Breast epithelium (tissue), 4 donors: ENCODE results near the gene NRXN3. TPM values are rescaled to one million over a fixed set of nuclear protein-coding genes. Genes with fewer than 3 reads are reported as not detected.

ENCODE experiments used
- DNase-seq, 2 donors: peaks; one replicate each; pipeline ENCODE4 v3.0.0-alpha.2; 2019; ENCODE audit warnings: low spot score in 2 of 2
- H3K27ac ChIP-seq, 2 donors: fragments of 200-600 bp; sonication (generic) in 1 of 2; one replicate each; pipeline ENCODE4 v1.5.1; 2016 to 2019; ENCODE audit warnings: mild to moderate bottlenecking in 1 of 2
- H3K27me3 ChIP-seq, 2 donors: fragments of 200-600 bp; sonication (generic) in 1 of 2; one replicate each; pipeline versions ENCODE4 v1.5.1 to v1.6.0; 2017 to 2019; ENCODE audit warnings: control low read depth in 1 of 2, mild to moderate bottlenecking in 1 of 2
- H3K36me3 ChIP-seq: fragments of 200-600 bp; one replicate; pipeline ENCODE4 v1.5.1; 2019
- H3K4me1 ChIP-seq, 2 donors: fragments of 200-600 bp; sonication (generic); one replicate each; pipeline ENCODE4 v1.5.1; 2016 to 2019; ENCODE audit warnings: control low read depth in 1 of 2
- H3K4me3 ChIP-seq, 3 donors: fragments of 200-600 bp; sonication (generic); 1 replicate in 2 of 3; 2 replicates in 1 of 3; pipeline ENCODE4 v1.5.1; 2016 to 2019; ENCODE audit warnings: mild to moderate bottlenecking in 3 of 3, moderate library complexity in 2 of 3
- H3K9me3 ChIP-seq, 2 donors: fragments of 200-600 bp; sonication (generic) in 1 of 2; one replicate each; pipeline ENCODE4 v1.5.1; 2016 to 2019; ENCODE audit warnings: control low read depth in 1 of 2
- POLR2A ChIP-seq: fragments of 450-650 bp; IDR thresholded peaks from one replicate; pipeline ENCODE4 v1.6.1; 2016; ENCODE audit warnings: antibody characterized with exemption, mild to moderate bottlenecking, moderate library complexity
- POLR2AphosphoS5 ChIP-seq, 3 donors: sonication (generic); formaldehyde crosslinking; IDR thresholded peaks; one replicate each; pipeline ENCODE4 v1.6.1; 2017; ENCODE audit warnings: antibody characterized with exemption in 3 of 3
- intact Hi-C: fragments of 100-400 bp; cut with DNase I; formaldehyde crosslinking; loops from one replicate; pipeline ENCODE4 v1.15.1; 2023; ENCODE audit warnings: low total_unique reads
- total RNA-seq, 3 donors: library from RNA; depleted of rRNA; stranded (reverse); fragments of >200 nt; gene quantifications; one replicate each; pipeline ENCODE4 v1.1.0, GENCODE V29; 2016
- TF ChIP-seq, protein P1 (sequence below), 3 donors: fragments of 450-650 bp; IDR thresholded peaks; one replicate each; pipeline ENCODE4 v1.5.1; 2016 to 2017; ENCODE audit warnings: antibody characterized with exemption in 3 of 3, mild to moderate bottlenecking in 3 of 3, moderate library complexity in 3 of 3

Gene NRXN3
- total RNA-seq, 3 donors from 2014 or later, result 2.9 to 3.6 (median 3.5) TPM

DNA sequence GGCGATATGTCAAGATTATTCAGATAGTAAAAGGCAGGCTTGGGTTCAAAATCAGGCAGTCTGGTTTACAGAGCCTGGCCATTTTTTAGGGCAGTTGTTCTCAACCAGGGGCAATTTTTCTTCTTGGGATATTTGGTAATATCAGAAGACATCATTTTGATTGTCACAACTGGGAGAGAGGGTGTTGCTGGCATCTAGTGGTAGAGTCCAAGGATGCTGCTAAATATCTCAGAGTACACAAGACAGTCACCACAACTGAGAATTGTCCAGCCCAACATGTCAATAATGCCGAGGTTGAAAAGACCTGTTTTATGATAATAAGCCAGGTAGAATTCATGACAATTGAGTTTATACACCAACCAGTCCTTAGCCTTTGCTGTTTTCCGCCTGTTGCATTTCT, 733.9 kb downstream of the NRXN3 start:
- no peak overlapping the region for H3K4me3 ChIP-seq
- TF ChIP-seq, protein P1, sequence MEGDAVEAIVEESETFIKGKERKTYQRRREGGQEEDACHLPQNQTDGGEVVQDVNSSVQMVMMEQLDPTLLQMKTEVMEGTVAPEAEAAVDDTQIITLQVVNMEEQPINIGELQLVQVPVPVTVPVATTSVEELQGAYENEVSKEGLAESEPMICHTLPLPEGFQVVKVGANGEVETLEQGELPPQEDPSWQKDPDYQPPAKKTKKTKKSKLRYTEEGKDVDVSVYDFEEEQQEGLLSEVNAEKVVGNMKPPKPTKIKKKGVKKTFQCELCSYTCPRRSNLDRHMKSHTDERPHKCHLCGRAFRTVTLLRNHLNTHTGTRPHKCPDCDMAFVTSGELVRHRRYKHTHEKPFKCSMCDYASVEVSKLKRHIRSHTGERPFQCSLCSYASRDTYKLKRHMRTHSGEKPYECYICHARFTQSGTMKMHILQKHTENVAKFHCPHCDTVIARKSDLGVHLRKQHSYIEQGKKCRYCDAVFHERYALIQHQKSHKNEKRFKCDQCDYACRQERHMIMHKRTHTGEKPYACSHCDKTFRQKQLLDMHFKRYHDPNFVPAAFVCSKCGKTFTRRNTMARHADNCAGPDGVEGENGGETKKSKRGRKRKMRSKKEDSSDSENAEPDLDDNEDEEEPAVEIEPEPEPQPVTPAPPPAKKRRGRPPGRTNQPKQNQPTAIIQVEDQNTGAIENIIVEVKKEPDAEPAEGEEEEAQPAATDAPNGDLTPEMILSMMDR (IDR thresholded peaks at IDR 0.05), result no peak
- TF ChIP-seq POLR2AphosphoS5 (IDR thresholded peaks at IDR 0.05), result no peak
- TF ChIP-seq POLR2A, result no peak
- no peaks in the 10 kb centered on the region for H3K4me1 ChIP-seq
- DNase-seq, result no peak
- intact Hi-C loops, result no loop called here
- H3K27me3 ChIP-seq, result no peaks in the 10 kb centered on the region
- H3K36me3 ChIP-seq, result no peaks in the 10 kb centered on the region
- no peaks in the 10 kb centered on the region for H3K9me3 ChIP-seq
- no peak overlapping the region for H3K27ac ChIP-seq

DNA sequence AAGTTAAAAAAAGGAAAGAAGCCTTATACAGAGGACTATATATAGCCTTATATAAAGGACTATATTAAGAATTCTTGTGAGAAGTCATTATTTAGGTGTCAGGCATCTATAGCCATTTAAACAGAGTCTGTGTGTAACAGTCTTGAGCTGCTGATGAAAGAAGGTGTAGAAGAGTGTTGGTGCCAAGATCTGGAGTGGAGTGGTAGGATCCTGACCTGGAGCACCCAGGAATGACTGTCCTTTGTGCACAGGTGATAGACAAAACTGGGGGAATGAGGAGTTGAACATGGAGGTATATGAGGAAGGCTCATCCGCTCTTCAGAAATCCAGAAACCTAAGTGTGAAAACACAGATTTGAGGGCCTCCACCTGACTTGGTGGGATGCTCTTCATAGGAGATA, 747.3 kb downstream of the NRXN3 start:
- no peaks in the 10 kb centered on the region for H3K9me3 ChIP-seq
- no peak overlapping the region for H3K27ac ChIP-seq
- TF ChIP-seq, protein P1 (IDR thresholded peaks at IDR 0.05), result no peak
- TF ChIP-seq POLR2AphosphoS5 (IDR thresholded peaks at IDR 0.05) (no peak), POLR2A (no peak)
- H3K4me3 ChIP-seq, result no peak overlapping the region
- DNase-seq, result no peak
- no peaks in the 10 kb centered on the region for H3K36me3 ChIP-seq
- no peaks in the 10 kb centered on the region for H3K27me3 ChIP-seq
- intact Hi-C loops, result no loop called here
- no peaks in the 10 kb centered on the region for H3K4me1 ChIP-seq

DNA sequence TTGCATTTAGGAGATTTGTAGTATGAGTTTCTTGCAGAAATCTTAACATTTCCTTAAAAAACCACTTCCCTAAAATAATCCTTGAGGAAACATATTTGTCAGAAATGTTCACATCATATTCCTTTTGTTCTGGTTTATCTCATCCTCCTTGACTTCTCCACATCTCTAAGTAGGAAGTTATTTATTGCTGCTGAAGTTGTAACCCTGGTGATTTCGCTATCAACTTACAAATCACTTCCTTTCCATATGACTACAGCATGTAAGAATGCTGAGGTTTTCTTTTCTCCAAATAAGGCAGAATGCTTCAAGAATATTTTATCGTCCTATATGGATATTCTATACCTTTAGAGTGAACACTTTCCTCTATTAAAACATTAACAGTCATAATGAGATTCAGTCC, 751.7 kb downstream of the NRXN3 start:
- H3K4me3 ChIP-seq, result no peak overlapping the region
- H3K27me3 ChIP-seq, result no peaks in the 10 kb centered on the region
- intact Hi-C loops, result no loop called here
- no peaks in the 10 kb centered on the region for H3K4me1 ChIP-seq
- H3K27ac ChIP-seq, result no peak overlapping the region
- TF ChIP-seq, protein P1 (IDR thresholded peaks at IDR 0.05), result no peak
- no peak for TF ChIP-seq POLR2AphosphoS5 (IDR thresholded peaks at IDR 0.05)
- no peak for TF ChIP-seq POLR2A
- DNase-seq, result no peak
- no peaks in the 10 kb centered on the region for H3K9me3 ChIP-seq
- H3K36me3 ChIP-seq, result no peaks in the 10 kb centered on the region

DNA sequence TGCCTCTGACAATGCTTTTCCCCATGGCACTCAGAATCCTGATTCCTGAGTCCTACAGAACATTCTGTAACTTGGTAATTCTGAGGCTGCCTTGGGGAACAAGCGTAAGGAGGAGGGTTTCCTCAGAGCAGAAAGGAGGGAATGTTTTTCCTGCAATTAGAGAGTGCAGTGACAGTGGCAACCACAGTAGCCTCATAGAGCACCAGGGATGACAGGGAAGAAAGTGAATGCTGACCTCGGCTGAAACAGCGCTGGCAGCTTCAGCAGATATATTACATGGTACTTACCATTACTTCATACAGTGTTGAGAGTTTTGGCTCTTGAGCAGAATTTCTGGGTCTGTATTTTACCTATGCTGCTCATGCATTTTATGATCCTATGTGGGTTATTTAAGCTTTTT, 757.1 kb downstream of the NRXN3 start:
- no peaks in the 10 kb centered on the region for H3K36me3 ChIP-seq
- intact Hi-C loops, result no loop called here
- no peaks in the 10 kb centered on the region for H3K4me1 ChIP-seq
- no peak for TF ChIP-seq POLR2AphosphoS5 (IDR thresholded peaks at IDR 0.05)
- no peaks in the 10 kb centered on the region for H3K9me3 ChIP-seq
- H3K27ac ChIP-seq, result no peak overlapping the region
- no peak overlapping the region for H3K4me3 ChIP-seq
- no peak for DNase-seq
- no peaks in the 10 kb centered on the region for H3K27me3 ChIP-seq

DNA sequence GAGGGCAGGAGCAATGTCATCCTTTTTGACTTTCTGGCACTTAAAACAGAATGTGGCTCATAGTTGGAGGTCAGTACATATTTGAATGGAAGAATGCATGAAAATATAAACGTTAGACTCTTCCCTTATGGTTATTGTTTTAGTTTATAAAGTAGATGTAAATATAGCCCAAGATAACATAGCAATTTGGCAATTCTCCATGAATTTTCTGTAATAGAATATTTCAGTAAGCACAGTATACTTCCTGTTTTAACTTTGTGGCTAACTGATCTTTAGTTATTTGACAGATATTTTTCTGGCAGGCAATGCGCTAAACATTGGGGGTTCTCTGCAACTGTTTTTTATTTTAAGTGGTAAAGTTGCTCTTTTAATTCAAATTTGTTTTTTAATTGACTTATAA, 763.0 kb downstream of the NRXN3 start:
- H3K27me3 ChIP-seq, result no peaks in the 10 kb centered on the region
- TF ChIP-seq POLR2A, result no peak
- TF ChIP-seq POLR2AphosphoS5 (IDR thresholded peaks at IDR 0.05), result no peak
- TF ChIP-seq, protein P1 (IDR thresholded peaks at IDR 0.05), result no peak
- intact Hi-C loops, result no loop called here
- no peak for DNase-seq
- H3K36me3 ChIP-seq, result no peaks in the 10 kb centered on the region
- H3K4me1 ChIP-seq, result no peaks in the 10 kb centered on the region
- H3K4me3 ChIP-seq, result no peak overlapping the region
- H3K27ac ChIP-seq, result no peak overlapping the region
- no peaks in the 10 kb centered on the region for H3K9me3 ChIP-seq

DNA sequence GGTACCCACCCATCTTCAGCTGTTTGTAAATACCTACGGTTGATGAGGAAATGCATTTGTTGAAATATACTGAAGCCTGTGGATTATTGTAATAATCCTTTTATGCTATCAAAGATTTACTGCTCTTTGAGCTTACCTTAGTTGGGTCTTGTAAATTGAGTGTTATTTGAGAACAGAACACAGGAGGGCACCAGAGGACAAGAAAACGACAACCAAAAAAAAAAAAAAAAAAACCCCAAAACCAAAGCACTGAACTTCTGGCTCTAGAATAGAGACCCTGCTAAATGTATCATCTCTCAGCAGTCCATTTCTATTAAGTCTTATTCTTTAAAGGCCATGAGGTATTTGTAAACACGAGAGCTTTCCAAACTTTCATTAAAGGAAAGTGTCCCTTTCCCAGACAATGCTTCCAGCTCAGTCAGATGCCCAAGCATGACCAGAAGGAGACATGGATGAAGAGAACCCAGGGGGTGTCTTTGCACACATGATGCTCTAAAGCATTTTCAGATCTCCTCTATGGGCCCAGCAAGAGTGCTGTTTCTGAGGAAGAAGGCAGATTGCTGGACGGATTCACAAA, 763.9 kb downstream of the NRXN3 start:
- TF ChIP-seq POLR2A, result no peak
- TF ChIP-seq, protein P1 (IDR thresholded peaks at IDR 0.05), result no peak
- TF ChIP-seq POLR2AphosphoS5 (IDR thresholded peaks at IDR 0.05), result no peak
- no peaks in the 10 kb centered on the region for H3K4me1 ChIP-seq
- H3K27me3 ChIP-seq, result no peaks in the 10 kb centered on the region
- no peak overlapping the region for H3K4me3 ChIP-seq
- no peaks in the 10 kb centered on the region for H3K36me3 ChIP-seq
- DNase-seq, result no peak
- intact Hi-C loops, result no loop called here
- H3K9me3 ChIP-seq, result no peaks in the 10 kb centered on the region
- H3K27ac ChIP-seq, result no peak overlapping the region
